ENCODE data around the gene SPO11.

Gene SPO11

DNA sequence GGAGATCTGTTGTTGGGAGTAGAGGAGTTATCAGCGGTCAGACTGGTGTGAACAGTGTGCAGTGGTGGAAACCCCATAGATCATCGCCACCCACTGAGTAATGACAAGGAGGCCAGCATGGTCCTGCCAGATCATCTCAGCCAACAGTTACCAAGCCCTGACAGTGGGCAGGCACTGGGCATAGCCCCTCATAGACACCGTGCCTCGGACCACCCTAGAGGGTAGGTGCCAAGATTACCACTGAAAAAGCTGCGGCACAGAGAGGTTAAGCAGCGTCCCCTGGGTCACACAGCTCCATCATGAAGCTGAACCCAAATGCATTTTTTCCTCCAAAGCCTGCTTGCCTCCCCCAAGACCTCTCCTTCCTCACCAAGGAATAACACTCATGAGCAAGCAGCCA lies 41.7 kb upstream of the SPO11 start:
- no peak for DNase-seq (ENCODE audit: low read depth)
- no peak overlapping the region for H3K4me3 ChIP-seq (replicated peaks; ENCODE audit: low read depth, low read length)
- TF ChIP-seq CTCF (IDR thresholded peaks at IDR 0.05; ENCODE audit: low read length, missing control alignments): no peak

- no peak for TF ChIP-seq CTCF (IDR thresholded peaks at IDR 0.05; ENCODE audit: low read length, missing control alignments)
These were observed 40.8 kb upstream of the SPO11 start for GRCh38 chr20:57288651-57289277.

DNA sequence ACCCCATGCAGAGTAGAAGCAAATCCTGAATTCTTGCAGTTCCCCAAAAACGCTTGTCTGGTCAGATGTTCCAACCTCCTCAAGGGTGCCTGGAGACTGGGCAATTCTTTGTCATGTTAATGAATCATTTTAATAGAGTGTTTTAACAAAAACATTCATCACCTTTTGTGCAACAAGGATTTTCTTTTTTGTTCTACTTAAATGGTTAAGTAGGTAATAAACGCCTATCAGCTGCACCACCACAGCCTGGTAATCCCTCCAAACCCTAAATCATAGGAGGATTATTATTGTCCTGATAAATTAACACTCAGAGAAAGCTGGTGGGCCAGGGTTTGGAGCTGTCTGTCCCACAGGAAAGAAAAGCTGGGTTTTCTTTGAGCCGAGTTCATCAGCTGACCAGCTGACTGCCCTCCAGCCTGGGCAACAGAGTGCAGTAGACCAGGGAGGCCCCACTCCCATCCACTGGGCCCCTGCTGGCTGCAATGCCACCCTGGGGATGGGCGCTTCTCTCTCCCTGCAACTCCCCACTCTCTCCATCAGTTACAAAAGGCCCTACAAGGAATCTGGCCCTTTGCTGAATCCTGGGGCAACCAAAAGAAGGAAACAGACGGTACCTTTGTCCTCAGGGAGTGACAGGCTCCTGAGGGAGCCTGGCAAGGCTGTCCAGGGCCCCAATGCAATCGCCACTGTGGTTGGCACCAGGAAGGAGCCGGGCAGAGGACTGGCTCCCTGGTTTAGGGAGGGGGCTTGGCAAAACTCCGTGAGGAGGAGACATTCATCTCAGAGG lies 40.0 kb upstream of the SPO11 start:
- no peak for DNase-seq (ENCODE audit: low read depth)
- no peak for TF ChIP-seq CTCF (IDR thresholded peaks at IDR 0.05; ENCODE audit: low read length, missing control alignments)
- H3K4me3 ChIP-seq (replicated peaks; ENCODE audit: low read depth, low read length): no peak overlapping the region

More at GRCh38 chr20:57288651-57289277, 40.8 kb upstream of the SPO11 start:
- no peak overlapping the region for H3K4me3 ChIP-seq (replicated peaks; ENCODE audit: low read depth, low read length)
- DNase-seq (ENCODE audit: low read depth): no peak

DNA sequence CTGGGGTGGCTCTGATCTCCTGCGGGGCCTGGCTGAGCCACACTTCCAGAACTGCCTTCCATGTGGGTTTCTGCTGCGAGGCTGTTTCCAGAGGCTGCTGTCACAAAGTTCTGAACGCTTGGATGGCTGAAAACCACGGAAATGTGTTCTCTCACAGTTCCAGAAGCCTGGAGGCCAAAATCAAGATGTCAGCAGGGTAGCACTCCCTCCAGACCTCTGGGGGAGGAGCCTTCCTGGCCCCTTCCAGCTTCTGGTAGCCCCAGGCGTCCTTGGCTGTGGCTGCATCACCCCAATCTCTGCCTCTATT lies 39.5 kb upstream of the SPO11 start:
- no peak for TF ChIP-seq CTCF (IDR thresholded peaks at IDR 0.05; ENCODE audit: low read length, missing control alignments)
- no peak for DNase-seq (ENCODE audit: low read depth)
- H3K4me3 ChIP-seq (replicated peaks; ENCODE audit: low read depth, low read length): no peak overlapping the region

GRCh38 chr20:57291003-57291402 lies 38.6 kb upstream of the SPO11 start:
- no peak for TF ChIP-seq CTCF (IDR thresholded peaks at IDR 0.05; ENCODE audit: low read length, missing control alignments)
- no peak for DNase-seq (ENCODE audit: low read depth)

DNA sequence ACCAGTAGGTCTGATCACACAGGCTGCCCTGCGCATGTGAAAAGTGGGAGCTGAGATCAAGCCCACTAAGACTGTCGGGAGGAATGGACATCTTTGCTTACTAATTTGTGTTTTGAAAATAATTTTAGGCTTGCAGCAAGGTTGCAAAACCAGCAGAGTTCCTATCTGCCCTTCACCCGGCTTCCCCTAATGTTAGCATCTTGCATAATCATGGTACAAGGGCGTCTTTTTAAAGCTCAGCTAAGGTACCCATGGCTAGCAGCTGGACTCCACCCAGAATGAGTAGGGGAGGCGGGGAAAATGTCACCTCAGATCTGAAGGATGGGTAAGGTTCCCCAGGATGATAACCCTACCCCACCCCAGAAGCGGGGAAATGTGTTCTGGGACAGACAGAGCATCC lies 37.9 kb upstream of the SPO11 start:
- H3K4me3 ChIP-seq (replicated peaks; ENCODE audit: low read depth, low read length): no peak overlapping the region
- no peak for TF ChIP-seq CTCF (IDR thresholded peaks at IDR 0.05; ENCODE audit: low read length, missing control alignments)
- DNase-seq (ENCODE audit: low read depth): no peak

More at GRCh38 chr20:57291003-57291402, 38.6 kb upstream of the SPO11 start:
- no peak overlapping the region for H3K4me3 ChIP-seq (replicated peaks; ENCODE audit: low read depth, low read length)

DNA sequence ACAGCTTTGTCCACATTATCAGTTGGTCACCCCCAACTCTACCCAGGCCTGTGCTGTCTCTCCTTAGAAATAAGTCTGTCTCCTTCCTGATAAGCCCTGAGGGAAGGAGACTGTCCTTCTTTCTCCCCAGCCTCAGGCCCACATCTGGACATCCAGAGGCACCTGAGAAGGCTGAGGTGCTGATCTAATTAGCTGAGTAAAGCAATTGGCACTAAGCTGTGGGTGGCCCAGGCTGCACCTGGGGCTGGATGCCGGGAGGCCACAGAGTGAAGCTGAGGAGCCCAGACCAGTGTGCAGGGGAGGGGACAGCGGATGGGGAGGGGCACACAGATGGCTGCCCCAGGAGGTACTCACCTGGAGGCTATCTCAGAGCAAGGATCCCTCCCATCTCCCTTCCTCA lies 37.0 kb upstream of the SPO11 start:
- no peak for TF ChIP-seq CTCF (IDR thresholded peaks at IDR 0.05; ENCODE audit: low read length, missing control alignments)
- H3K4me3 ChIP-seq (replicated peaks; ENCODE audit: low read depth, low read length): no peak overlapping the region
- DNase-seq (ENCODE audit: low read depth): no peak
